ENCODE results near the gene SAPCD2.

Gene SAPCD2

GRCh38 chr9:137030538-137031527, 39.5 kb downstream of the SAPCD2 start:
- no peak for DNase-seq

GRCh38 chr9:137030006-137030405, 40.4 kb downstream of the SAPCD2 start:
- DNase-seq = no peak

GRCh38 chr9:137029058-137029936, 41.1 kb downstream of the SAPCD2 start:
- peak; percentile 59 for DNase-seq

DNA sequence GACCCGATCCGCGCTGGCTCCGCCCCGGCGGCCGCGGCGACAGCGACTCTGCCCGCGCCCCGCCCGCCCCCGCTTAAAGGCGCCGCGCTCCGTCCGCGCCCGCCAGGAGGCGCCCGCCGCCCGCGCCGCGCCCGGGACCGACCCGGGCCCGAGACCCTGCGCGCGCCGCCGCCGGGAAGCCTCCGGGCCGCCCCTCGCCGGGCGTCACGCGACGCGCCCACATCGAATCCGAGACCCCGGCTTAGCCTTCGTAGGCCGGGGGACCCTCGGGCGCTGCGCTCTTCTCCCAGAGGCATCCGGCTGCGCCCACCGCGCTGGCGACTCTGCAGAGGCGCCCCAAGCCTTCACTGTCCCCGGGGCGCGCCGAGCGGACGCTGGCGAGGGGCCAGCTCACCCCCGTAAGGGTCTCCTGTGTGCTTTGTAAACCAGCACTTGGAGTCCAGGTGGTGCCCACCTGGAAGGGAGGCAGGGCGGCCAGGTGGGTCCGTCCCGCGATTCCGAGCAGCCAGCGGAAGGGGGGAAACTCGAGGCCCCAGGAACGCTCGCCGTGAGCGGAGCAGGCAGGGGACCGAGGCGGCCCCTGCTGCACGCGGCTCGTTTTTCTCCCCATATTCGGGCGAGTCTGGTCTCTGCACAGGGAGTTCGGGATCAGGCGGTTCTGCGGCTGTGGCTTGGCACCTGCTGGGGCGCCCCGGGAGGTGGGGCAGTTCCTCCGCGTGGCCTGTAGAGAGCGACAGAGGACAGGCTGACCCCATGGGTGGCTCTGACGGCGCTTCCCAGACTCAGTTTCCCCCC, 41.9 kb downstream of the SAPCD2 start:
- DNase-seq = peak; percentile 61

DNA sequence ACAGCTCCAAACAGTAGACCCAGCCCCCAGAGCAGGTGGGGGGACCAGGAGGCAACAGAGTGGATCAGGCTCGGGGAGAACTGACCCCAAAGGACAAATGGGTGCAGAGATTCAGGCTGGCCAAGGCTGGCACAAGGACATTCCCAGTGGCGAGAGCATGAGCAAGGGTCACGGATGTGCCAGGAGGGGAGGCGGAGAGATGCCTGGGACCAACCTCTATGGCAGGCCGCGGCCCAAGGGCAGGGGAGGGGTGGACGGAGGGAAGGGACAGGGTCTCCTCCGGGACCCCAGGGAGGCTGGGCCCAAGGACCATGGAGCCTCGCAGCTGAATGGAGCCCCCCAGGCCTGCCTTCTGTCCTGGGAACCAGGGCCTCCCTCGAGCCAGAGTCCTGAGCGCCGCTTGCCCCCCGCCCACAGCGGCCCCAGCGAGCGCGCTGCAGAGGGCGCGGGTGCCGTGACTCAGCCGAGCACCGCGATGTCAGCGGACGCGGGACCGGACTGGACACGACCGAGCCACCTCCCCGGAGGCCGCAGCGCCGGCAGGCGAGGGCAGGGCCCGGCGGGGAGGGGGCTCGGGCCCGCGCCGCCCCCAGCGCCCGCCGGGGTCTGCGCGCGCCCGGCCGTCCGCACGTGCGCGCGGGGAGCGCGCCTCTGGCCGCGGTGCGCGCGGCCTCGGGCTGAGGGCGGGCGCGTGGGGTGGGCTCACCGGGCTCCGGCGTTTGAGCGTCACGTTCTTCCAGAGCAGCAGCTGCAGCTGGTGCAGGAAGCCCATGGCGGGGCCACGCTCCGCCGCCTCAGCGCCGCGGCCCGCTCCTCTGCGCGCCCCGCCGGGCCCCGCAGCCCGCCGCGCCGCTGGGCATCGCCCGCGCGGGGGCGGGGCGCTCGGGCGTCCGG, 42.7 kb downstream of the SAPCD2 start, which contains the start of gene ABCA2:
TSS of gene ABCA2 (minus strand) at position 869 of the 894 bp plus-strand sequence. CDS start at position 772, 97 bp downstream.
- DNase-seq = peak; percentile 43

DNA sequence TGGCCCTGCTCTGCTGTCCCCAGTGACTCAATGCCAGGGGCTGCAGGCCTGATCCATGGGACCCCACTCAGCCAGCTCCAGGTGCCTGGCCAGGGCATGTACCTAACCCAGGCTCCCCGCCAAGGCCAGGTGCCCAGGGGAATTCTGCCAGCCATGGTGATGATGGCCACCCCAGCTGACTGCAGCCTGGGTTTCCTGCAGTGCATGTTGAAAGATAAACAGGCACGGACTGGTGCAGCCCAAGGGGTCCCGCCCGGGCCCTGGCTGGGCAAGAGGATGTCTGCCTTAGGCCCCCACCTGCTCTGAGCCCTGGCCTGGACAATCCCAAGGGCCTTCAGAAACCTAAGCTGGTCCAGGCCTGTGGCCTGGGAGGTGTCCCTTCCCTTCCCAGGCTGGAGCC, 43.5 kb downstream of the SAPCD2 start:
- DNase-seq = no peak

DNA sequence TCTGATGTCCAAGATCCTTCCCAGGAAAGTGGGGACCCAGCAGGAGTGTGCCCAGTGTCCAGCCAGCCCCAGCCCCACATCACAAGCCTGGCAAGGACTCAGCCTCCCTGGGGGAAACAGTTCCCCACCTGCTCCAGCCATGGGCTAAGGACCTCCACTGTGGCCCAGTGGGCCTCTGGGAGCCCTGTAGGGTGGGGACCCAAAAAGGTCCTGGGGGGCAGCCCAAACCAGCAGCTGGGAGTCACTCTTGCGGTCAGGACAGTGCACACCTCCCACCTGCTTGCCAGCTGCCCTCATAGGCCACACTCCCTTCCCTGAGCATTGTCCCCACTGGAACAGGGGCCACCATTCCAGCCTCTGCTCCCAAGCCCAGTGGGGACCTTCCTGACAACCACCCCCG, 44.0 kb downstream of the SAPCD2 start:
- DNase-seq = no peak

- no peak for DNase-seq
Measured at GRCh38 chr9:137025517-137025966, 44.8 kb downstream of the SAPCD2 start.

DNA sequence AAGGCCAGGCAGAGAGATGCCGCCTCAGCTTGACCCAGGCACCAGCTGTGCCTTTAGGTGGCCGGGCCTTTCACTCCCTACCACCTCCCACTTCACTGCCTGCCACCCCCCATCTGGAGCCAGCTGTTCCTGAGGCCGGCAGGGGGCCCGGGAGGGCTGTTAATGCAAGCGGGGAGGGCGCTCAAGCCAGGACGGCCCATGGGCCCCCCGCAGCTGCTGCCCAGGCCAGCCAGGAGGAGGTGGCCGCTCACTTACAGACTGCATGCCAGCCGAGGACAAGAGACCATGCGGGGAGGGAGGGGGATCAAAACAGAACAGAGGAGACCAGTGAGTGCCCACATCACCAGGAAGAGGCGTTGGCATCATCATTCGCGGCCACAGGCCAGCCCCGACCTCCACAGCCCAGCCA, 46.8 kb downstream of the SAPCD2 start:
- no peak for DNase-seq

DNA sequence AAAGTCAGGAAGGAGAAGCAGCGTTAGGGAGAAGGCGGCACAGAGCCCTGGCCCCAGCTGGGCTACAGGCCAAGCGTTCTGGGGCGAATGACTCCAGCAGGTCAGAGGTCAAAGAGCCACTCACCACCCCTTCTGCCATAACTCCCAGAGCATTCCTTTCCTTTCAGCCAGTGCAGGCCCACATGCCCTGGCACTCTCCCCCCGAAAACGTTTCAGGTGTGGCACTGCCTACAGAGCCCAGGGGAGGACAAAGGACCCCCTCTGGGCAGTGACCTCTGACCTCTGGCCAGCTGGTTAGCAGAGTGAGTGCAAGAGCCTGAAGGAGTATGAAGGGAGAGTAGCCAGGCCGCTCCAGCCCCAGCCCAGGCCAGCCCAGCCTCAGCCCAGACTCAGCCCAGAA, 47.2 kb downstream of the SAPCD2 start:
- DNase-seq = no peak

DNA sequence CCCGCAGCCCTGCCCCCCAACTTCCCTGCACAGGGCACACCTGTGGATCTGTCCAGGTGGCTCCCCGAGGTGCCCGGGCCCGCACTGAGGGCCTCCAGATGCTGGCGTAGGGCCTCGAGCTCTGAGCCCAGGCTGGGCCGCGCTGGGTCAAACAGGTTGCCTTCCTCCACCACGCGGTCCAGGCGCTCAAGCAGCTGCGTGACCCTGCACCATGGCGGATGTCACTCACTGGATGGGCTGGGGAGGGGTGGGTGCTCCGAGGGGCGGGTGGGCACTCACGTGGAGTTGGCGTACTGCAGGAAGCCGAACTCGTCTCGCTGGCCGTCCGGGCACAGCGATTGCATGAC, 47.7 kb downstream of the SAPCD2 start:
- no peak for DNase-seq

DNA sequence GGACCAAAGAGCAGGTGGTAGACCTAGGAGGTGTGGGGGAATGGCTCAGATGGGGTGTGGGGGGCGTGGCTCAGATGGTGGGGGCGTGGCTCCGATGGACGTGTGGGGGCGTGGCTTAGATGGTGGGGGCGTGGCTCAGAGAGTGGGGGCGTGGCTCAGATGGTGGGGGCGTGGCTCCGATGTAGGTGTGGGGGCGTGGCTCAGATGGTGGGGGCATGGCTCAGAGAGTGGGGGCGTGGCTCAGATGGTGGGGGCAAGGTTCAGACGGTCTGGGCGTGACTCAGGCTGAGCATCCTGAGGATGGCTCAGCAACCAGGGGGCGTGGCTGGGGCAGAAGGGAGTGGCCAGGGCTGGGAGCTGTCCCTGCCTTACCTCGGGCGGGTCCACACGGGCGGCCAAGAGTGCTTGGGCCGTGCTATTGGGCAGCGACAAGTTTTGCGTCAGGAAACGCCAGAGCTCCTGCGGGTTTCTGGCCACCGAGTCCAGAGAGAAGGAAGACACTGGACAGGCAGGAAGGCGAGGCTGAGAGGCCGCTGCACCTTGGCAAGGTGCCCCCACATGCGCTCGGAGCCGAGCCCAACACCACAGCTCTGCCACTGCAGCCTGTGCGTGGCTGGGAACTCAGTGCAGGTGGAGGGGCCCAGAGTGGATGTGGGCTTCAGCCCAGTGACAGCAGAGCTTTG, 48.2 kb downstream of the SAPCD2 start:
- DNase-seq = peak; percentile 55

- no peak for DNase-seq
Measured at GRCh38 chr9:137021568-137021978, 48.8 kb downstream of the SAPCD2 start.

DNA sequence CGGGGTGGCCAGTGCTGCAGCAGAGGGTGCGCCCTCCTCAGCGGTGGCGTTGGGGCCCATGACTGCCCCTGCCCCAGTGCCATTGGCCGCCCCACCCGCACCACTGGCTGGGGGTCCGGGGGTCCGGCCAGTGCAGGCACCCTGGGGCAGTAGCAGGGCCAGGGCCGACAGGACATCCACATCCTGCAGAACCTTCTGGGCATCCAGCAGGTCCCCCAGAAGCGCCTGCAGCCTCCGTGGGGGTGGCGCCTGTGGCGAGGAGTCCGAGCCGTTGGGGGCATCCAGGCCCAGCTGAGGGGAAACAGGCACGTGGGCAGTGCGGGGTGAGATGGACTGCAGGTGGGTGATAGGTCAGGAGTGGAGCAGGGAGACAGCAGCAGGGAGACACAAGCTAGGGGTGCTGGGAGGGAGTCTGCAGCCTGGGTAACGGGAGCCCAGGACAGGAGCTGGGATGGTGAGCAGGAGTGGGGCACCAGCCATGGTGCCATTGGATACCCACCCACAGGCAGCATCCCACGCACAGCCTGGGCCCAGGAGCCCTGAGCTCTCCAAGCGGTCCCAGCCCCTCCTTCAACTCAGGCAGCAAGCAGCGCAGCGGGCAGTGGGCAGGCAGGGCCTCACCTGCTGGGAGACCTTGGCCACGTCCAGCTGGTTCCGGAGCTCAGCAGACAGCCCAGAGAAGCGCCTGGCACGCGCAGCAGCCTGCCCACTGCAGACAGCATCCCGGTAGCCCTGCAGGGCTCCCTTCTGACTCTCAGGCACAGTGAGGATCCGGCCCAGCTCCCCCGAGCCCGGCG, 49.4 kb downstream of the SAPCD2 start:
- no peak for DNase-seq

GRCh38 chr9:137019891-137020683, 50.3 kb downstream of the SAPCD2 start:
- DNase-seq = no peak

DNA sequence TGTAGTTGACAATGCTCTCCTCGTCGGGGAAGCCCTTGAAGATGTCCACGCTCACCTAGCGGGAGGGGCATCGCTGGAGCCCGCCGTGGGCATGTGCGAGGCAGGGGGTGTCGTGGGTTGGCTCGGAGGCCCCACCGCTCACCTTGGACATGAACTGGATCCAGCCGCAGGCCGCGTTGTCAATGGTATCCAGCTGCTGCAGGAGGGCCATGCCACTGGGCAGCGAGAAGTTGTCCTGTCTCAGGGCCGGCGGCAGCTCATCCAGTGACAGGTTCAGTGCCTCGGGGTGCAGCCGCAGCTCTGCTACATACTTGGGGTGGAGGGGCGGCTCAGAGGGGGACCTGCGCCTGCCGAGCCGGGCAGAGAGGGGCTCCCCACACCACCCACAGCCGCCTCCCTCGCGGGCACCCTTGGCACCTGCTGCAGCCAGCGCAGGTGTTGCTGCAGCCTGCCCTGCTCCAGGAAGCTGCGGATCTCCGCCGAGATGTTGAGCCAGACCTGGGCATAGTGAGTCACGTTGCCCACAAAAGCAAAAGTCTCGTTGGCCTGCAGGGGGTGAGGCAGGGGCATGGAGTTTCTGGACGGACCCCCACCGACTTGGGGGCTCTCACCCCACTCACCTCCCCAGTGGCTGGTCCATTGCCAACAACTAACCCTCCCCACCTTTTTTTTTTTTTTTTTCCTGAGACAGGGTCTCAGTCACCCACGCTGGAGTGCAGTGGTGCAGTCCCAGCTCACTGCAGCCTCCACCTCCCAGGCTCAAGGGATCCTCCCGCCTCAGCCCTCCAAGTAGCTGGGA, 51.4 kb downstream of the SAPCD2 start:
- no peak for DNase-seq

- no peak for DNase-seq
Measured at GRCh38 chr9:137017791-137018497, 52.4 kb downstream of the SAPCD2 start.

DNA sequence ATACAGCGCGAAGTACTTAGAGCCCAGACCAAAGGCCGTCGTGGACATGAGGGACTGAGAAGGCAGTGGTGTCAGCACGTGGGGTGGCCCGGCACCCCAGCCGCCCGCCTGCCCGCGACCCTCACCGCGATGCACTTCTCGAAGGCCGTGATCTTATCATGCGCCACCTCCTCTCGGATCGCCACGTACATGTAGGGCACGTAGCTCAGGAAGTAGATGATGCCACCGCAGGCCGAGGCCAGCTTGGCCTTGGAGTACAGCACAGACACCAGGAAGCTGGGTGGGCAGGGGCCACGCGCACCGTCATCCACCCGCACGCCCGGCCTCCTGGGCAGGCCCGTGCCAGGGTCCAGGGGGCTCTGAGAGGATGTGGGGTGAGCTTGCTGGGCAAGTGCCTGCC, 53.3 kb downstream of the SAPCD2 start:
- DNase-seq = no peak

All from NCI-H146 (cell line).